ENCODE data around the gene TMEM31.

Gene TMEM31, protein sequence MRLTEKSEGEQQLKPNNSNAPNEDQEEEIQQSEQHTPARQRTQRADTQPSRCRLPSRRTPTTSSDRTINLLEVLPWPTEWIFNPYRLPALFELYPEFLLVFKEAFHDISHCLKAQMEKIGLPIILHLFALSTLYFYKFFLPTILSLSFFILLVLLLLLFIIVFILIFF

DNA sequence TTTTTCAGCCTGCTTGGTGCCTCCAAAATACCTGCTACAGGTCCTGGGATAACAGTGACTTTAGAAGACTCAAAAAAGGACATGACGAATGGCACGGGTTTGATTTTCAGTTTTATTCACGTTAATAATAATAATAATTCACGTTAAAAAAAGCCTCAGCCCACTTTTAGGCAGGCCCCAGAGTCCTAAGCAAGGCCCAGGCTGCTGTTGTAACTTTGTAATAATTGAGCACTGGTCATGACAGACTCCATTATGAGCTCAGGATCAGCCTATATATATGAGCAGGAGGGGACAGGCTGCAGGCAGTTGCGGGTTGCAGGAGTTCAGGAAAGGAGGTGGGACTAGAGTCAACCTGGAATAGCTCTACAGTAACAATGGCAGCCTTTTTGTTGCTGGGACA, at the start of gene TMEM31:
Gene TMEM31, plus strand, starts transcription at position 301 of the 400 bp plus-strand sequence. CDS start 1,350 bp downstream, outside the sequence.
- no peaks in the 10 kb centered on the region for H3K9me3 ChIP-seq
- H3K27ac ChIP-seq, result no peak within 1 kb of the TSS
- H3K27me3 ChIP-seq, result no peaks in the 10 kb centered on the region
- H3K4me1 ChIP-seq (ENCODE audit: control insufficient read depth in 1 of 2, insufficient read depth in 1 of 2, low read depth in 1 of 2, low read length in 1 of 2), result no peaks in the 10 kb centered on the region
- no peak within 1 kb of the TSS for H3K4me3 ChIP-seq (ENCODE audit: low read depth in 1 of 2, low read length in 1 of 2)
- TF ChIP-seq, protein P1, sequence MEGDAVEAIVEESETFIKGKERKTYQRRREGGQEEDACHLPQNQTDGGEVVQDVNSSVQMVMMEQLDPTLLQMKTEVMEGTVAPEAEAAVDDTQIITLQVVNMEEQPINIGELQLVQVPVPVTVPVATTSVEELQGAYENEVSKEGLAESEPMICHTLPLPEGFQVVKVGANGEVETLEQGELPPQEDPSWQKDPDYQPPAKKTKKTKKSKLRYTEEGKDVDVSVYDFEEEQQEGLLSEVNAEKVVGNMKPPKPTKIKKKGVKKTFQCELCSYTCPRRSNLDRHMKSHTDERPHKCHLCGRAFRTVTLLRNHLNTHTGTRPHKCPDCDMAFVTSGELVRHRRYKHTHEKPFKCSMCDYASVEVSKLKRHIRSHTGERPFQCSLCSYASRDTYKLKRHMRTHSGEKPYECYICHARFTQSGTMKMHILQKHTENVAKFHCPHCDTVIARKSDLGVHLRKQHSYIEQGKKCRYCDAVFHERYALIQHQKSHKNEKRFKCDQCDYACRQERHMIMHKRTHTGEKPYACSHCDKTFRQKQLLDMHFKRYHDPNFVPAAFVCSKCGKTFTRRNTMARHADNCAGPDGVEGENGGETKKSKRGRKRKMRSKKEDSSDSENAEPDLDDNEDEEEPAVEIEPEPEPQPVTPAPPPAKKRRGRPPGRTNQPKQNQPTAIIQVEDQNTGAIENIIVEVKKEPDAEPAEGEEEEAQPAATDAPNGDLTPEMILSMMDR (IDR thresholded peaks at IDR 0.05), result no peak
- H3K36me3 ChIP-seq, result no peaks in the 10 kb centered on the region

DNA sequence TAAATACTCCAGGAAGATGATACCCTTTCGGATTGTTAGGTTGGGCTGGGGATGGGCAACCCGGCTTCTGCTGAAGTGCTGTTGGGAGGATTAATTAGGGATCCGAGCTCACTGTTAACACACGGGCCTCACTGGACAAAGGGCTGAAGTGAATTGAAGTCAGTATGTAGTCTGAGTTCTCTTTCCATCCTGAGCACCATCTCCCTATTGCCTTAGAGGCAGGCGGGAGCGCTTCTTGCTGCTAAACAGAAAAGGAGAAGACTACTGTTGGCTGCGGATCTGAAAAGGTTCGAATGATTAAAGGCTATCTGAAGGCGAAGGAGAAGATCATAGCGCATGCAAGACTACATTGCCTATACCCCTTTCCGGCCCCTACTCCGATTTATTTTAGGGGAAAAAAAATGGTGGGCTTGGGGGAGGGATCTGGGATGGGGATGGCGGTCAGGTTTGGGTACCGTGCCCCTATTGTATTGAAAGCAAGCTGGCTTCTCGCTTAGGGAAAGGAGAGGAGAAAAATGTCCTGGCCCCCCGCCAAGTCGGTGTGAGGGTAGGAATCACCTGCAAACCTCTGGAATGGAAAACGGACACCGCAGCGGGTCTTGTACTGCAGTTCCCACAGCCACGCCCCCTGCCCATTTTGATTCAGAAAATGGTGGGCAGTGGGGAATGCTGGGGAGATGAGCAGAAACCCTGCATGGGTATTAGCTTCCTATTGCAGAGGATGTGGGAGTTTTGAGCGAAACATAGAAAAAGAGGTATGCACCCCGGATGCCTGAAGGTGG, 46.5 kb upstream of the TMEM31 start:
- H3K4me3 ChIP-seq (ENCODE audit: low read depth in 1 of 2, low read length in 1 of 2), result no peak overlapping the region
- no peak overlapping the region for H3K27ac ChIP-seq
- no peaks in the 10 kb centered on the region for H3K9me3 ChIP-seq
- H3K36me3 ChIP-seq, result no peaks in the 10 kb centered on the region
- TF ChIP-seq, protein P1 (IDR thresholded peaks at IDR 0.05), result no peak
- peaks cover 37% of the 10 kb centered on the region for H3K27me3 ChIP-seq
- no peaks in the 10 kb centered on the region for H3K4me1 ChIP-seq (ENCODE audit: control insufficient read depth in 1 of 2, insufficient read depth in 1 of 2, low read depth in 1 of 2, low read length in 1 of 2)

DNA sequence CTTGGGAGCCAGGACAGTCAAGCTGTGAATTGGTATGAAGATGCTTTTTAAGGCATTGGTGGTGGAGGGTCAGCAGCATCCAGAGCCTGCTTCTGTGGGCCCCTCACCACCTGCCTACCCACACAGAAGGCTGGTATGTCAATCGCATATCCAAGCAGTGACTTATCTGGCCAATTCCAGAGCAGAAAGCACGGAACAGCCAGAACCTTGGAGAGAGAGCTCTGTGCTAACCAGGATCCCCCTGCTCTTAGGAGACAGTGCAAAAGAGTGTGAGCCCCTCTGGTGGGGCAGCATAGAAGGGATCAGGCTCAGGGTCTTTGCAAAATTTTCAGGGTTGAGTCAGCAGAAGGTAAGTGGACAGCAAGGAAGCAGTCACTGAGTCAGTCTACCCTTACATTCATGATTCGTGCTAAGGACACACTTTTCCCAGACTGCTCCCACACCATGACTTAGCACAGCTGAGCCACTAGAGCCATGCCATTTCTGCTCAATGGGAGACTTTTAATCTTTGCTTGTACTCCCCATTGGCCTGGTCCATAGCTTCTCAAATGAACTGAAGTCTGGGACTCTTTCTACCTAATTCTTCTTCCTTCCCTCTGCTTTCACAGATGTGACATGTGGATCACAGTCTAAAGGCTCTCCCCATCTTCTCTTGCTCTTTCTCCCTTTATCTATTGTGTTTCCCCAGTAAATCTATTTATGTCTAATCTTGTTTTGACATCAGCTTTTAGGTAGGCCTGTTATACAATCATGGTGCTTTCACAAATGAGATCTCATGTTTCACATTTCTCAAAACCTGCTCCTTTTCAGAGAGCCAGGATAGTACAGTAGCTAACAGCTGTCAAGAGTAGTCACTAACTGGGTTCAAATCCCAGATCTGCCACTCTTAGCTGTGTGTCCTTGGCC, 44.3 kb upstream of the TMEM31 start:
- Histone ChIP-seq H3K4me3 (ENCODE audit: low read depth in 1 of 2, low read length in 1 of 2) (no peak overlapping the region), H3K4me1 (ENCODE audit: control insufficient read depth in 1 of 2, insufficient read depth in 1 of 2, low read depth in 1 of 2, low read length in 1 of 2) (no peaks in the 10 kb centered on the region), H3K9me3 (no peaks in the 10 kb centered on the region), H3K27ac (no peak overlapping the region), H3K36me3 (no peaks in the 10 kb centered on the region), H3K27me3 (peaks cover 37% of the 10 kb centered on the region)
- TF ChIP-seq, protein P1 (IDR thresholded peaks at IDR 0.05), result no peak

DNA sequence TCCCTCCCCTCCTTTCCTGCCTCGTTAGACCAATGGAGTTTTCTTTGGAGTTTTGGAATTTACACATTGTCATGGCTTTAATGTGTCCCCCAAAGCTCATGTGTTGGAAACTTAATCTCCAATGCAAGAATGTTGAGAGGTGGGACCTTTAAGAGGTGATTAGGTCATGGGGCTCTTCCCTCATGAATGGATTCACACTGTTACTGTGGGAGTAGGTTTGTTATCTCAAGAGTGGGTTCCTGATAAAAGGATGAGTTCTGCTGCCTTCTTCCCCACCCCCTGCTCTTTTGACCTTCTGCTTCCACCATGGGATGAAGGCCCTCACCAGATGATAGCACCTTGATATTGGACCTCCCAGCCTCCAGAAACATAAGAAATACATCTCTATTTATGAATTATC, 41.0 kb upstream of the TMEM31 start:
- Histone ChIP-seq H3K9me3 (no peaks in the 10 kb centered on the region), H3K27me3 (peaks cover 8% of the 10 kb centered on the region), H3K27ac (no peak overlapping the region), H3K36me3 (peaks cover 5% of the 10 kb centered on the region), H3K4me1 (ENCODE audit: control insufficient read depth in 1 of 2, insufficient read depth in 1 of 2, low read depth in 1 of 2, low read length in 1 of 2) (no peaks in the 10 kb centered on the region), H3K4me3 (ENCODE audit: low read depth in 1 of 2, low read length in 1 of 2) (no peak overlapping the region)
- TF ChIP-seq, protein P1 (IDR thresholded peaks at IDR 0.05), result no peak

DNA sequence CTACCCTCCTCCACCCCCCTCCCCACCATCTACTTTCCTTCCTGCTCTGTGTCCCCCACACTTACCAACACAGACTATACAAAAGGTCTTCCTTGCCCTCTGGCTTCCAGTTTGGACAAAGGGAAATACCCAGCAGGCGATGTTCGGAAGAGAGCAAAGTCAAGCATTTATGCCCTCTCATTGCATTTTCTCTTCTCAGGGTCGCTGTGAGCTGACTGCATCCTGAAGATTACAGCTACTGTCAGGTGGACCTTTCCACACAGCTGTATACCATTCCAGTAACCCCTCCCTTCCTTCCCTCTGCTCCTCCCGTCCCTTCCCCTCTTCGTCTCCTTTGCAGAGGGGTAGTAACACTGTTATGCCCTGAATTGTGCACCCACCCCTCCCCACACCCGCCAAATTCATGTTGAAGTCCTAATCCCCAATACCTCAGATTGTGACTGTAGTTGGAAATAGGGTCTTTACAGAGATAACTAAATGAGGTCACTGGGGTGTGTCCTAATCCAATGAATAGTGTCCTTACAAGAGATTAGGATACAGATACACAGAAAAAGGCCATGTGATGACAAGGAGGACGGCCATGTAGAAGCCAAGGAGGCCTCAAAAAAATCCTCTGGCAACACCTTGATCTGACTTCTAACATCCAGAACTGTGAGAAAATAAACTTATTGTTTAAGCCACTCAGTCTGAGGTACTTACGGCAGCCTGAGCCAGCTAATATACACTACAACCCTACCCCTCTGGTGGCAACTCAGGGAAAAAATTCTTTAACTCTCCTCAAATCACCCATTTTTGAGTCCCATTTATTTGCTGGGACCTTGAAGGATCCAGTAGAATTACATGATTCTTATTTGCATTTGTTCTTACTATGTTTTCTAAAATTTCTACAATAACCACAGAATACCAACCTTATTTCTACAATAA, 35.9 kb upstream of the TMEM31 start:
- no peak overlapping the region for H3K4me3 ChIP-seq (ENCODE audit: low read depth in 1 of 2, low read length in 1 of 2)
- H3K27ac ChIP-seq, result no peak overlapping the region
- no peaks in the 10 kb centered on the region for H3K27me3 ChIP-seq
- H3K4me1 ChIP-seq (ENCODE audit: control insufficient read depth in 1 of 2, insufficient read depth in 1 of 2, low read depth in 1 of 2, low read length in 1 of 2), result no peaks in the 10 kb centered on the region
- H3K36me3 ChIP-seq, result peaks cover 37% of the 10 kb centered on the region
- TF ChIP-seq, protein P1 (IDR thresholded peaks at IDR 0.05), result no peak
- H3K9me3 ChIP-seq, result no peaks in the 10 kb centered on the region
